GM23248 (cell line): ENCODE results near the gene BICC1.

Experiments used
- EZH2 ChIP-seq: fragments of 200-600 bp; sonication (generic); IDR thresholded peaks from 2 replicates; pipeline ENCODE4 v1.6.1; 2018; ENCODE audit warnings: antibody characterized with exemption, mild to moderate bottlenecking; ENCODE audit not compliant: insufficient read depth, poor library complexity, severe bottlenecking
- EZH2phosphoT487 ChIP-seq: fragments of 200-600 bp; sonication (generic); IDR thresholded peaks from 2 replicates; pipeline ENCODE4 v1.6.1; 2018; ENCODE audit warnings: antibody characterized with exemption, moderate library complexity, mild to moderate bottlenecking, low read depth; ENCODE audit not compliant: insufficient read depth

DNA sequence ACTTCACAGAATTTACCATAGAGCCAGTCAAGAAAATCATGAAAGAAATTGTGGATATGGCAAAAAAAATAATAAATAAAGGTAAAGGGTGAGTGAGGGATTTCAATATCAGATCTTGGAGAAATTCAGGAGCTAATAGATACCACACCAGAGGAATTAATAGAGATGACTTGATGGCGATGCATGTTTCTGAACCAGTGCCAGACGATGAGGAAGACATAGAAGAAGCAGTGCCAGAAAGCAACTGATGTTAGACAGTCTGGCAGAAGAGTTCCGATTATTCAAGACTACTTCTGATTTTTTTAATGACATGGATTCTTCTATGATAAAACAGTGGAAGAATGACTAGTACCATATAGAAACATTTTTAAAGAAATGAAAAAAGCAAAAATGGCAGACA, 314.7 kb downstream of the BICC1 start:
- TF ChIP-seq EZH2phosphoT487 (no peak), EZH2 (no peak)
